Measurements from ENCODE around the gene CCDC88C. TPM values are rescaled to one million over a fixed set of nuclear protein-coding genes. Genes with fewer than 3 reads are reported as not detected.

Gene CCDC88C
- total and polyA plus RNA-seq, 11 donors, result 2.4 to 15.6 (median 4.8) TPM

DNA sequence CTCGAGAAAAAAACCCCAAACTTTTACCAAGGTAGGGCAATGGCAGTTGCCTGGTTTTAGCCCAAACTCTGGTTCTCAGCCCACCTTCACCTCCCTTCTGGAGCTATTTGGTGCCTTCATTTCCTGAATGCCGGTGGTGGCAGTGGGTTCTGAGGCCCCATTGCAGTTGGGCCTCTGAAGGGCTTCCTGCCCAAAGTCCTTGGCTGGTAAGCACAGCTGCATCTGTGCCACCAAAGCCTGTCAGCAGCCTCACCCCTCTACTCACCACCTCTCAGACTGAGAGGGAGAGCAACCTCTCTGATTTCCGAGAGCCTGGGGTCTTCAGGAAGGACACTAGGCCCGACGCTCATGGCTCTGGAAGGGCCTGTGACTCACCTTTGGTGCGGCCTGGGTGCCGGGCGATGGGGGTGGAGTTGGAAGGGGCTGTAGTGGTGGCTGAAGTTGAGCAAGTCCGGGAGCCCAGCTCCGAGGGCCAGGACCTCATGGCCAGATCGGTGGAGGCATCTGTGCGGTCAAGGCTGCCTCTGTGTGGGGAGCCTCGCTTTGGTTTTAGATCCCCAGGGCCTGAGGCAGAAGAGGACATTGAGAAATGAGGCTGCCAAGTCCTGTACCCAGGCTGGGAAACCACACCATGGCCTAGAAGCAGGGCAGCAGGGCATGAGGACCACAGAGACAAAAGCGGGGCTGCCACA lies 134.5 kb downstream of the CCDC88C start:
- no peak overlapping the region for H3K27ac ChIP-seq
- DNase-seq (no peak), ATAC-seq (no peak)
- TF ChIP-seq, protein P1, sequence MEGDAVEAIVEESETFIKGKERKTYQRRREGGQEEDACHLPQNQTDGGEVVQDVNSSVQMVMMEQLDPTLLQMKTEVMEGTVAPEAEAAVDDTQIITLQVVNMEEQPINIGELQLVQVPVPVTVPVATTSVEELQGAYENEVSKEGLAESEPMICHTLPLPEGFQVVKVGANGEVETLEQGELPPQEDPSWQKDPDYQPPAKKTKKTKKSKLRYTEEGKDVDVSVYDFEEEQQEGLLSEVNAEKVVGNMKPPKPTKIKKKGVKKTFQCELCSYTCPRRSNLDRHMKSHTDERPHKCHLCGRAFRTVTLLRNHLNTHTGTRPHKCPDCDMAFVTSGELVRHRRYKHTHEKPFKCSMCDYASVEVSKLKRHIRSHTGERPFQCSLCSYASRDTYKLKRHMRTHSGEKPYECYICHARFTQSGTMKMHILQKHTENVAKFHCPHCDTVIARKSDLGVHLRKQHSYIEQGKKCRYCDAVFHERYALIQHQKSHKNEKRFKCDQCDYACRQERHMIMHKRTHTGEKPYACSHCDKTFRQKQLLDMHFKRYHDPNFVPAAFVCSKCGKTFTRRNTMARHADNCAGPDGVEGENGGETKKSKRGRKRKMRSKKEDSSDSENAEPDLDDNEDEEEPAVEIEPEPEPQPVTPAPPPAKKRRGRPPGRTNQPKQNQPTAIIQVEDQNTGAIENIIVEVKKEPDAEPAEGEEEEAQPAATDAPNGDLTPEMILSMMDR (IDR thresholded peaks at IDR 0.05), result no peak
- no peak for TF ChIP-seq POLR2A (IDR thresholded peaks at IDR 0.05)
- H3K4me1 ChIP-seq, result peaks cover 0 to 21% (median 6%) of the 10 kb centered on the region in 12 donors
- H3K4me3 ChIP-seq, result no peak overlapping the region
- WGBS, 4 donors, result 93 to 97% (median 96%) methylated on average over 10 to 14 of the region's 14 CpGs
- H3K27me3 ChIP-seq, result no peaks in the 10 kb centered on the region
- H3K9me3 ChIP-seq, result peaks cover 0 to 5% (median 0%) of the 10 kb centered on the region in 12 donors
- intact Hi-C loops (cut with DNase I), result loop anchor here in 2 of 10 donors (5.0 to 10.0 kb wide), 2 partner anchors 106 to 378 kb away; no protein-coding TSS in a partner anchor
- H3K36me3 ChIP-seq, result peaks cover 0 to 89% (median 8%) of the 10 kb centered on the region in 9 donors

DNA sequence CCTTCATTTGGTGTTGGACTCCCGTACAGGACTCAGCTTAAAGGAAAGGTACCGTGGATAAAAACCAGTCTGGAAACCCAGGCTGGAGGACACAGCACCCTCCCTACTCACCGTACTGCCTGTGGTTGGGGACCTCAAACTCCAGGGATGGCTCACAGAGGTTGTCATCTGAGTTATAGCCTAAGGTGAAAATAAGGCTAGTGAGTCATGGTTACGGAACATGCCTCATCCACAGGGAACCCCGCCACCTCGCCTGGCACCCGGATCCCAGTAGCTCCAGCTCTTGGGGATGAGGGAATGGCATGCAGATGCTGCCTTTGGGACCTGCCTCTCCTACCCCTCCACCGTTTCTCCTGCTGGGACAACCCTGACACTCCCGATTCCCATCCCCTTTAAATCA lies 136.3 kb downstream of the CCDC88C start:
- no peak for TF ChIP-seq POLR2A (IDR thresholded peaks at IDR 0.05)
- TF ChIP-seq, protein P1 (IDR thresholded peaks at IDR 0.05), result no peak
- Histone ChIP-seq H3K4me3 (no peak overlapping the region), H3K9me3 (peaks cover 0 to 5% (median 0%) of the 10 kb centered on the region in 12 donors), H3K27ac (no peak overlapping the region), H3K4me1 (peaks cover 0 to 21% (median 6%) of the 10 kb centered on the region in 12 donors), H3K36me3 (peaks cover 0 to 94% (median 14%) of the 10 kb centered on the region in 9 donors), H3K27me3 (no peaks in the 10 kb centered on the region)
- no peak for ATAC-seq
- no peak for DNase-seq
- WGBS, 4 donors, result 93 to 96% (median 96%) methylated on average over 9 of the region's 9 CpGs
- intact Hi-C loops (cut with DNase I), result loop anchor here in 2 of 10 donors (5.0 to 10.0 kb wide), 2 partner anchors 104 to 377 kb away; no protein-coding TSS in a partner anchor

- peaks cover 0 to 5% (median 0%) of the 10 kb centered on the region in 12 donors for H3K9me3 ChIP-seq
- WGBS, 4 donors, result 85 to 91% (median 87%) methylated on average over 5 of the region's 5 CpGs
- H3K36me3 ChIP-seq, result peaks cover 0 to 92% (median 14%) of the 10 kb centered on the region in 9 donors
- intact Hi-C loops (cut with DNase I), result loop anchor here in 2 of 10 donors (5.0 to 10.0 kb wide), 2 partner anchors 103 to 375 kb away; no protein-coding TSS in a partner anchor
- no peak overlapping the region for H3K27ac ChIP-seq
- DNase-seq (no peak), ATAC-seq (no peak)
- no peak overlapping the region for H3K4me3 ChIP-seq
- TF ChIP-seq, protein P1 (IDR thresholded peaks at IDR 0.05), result no peak
- TF ChIP-seq POLR2A (IDR thresholded peaks at IDR 0.05), result no peak
- no peaks in the 10 kb centered on the region for H3K27me3 ChIP-seq
- peaks cover 0 to 18% (median 4%) of the 10 kb centered on the region in 12 donors for H3K4me1 ChIP-seq
These were observed 137.5 kb downstream of the CCDC88C start for GRCh38 chr14:91280129-91280528.

DNA sequence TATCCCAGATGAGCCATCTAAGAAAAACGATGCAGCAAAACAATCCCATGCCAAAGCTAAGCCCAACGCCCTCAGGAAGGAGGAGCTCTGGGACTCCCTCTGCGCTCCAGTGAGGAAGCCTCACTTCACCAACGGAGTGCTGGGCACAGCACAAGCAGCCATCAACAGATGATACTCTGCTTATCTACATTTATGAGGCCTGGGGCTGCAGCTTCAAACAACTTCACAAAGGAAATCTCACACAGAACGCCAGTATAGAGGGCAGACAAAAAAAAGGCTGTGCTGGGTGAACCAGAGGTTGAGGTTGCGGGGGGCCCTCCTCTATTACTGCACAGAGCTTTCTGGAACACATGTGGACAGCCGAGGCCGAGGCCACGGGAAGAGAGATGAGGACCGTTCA lies 138.3 kb downstream of the CCDC88C start:
- Histone ChIP-seq H3K4me3 (no peak overlapping the region), H3K9me3 (peaks cover 0 to 5% (median 0%) of the 10 kb centered on the region in 12 donors), H3K4me1 (peaks cover 0 to 11% (median 2%) of the 10 kb centered on the region in 12 donors), H3K27me3 (no peaks in the 10 kb centered on the region), H3K36me3 (peaks cover 0 to 92% (median 14%) of the 10 kb centered on the region in 9 donors), H3K27ac (no peak overlapping the region)
- DNase-seq (peak in 1 of 5 donors; percentile 6), ATAC-seq (no peak)
- WGBS, 4 donors, result 92 to 97% (median 93%) methylated on average over 10 of the region's 10 CpGs
- TF ChIP-seq, protein P1 (IDR thresholded peaks at IDR 0.05), result no peak
- no peak for TF ChIP-seq POLR2A (IDR thresholded peaks at IDR 0.05)
- intact Hi-C loops (cut with DNase I), result no loop called here
